NT2/D1 (cell line): Measurements from ENCODE around the gene CEP250.
"Not testable (repeated sequence)": the region's sequence is repeated elsewhere in the genome, so short reads cannot be mapped to it uniquely, and the experiment has no call there.

ENCODE experiments used
- DNase-seq: peaks from one replicate; pipeline ENCODE4 v3.0.0-alpha.2; 2011; ENCODE audit warnings: low read depth, low spot score
- H3K27me3 ChIP-seq: 2 replicates; pipeline ENCODE4 v1.6.0; 2011; ENCODE audit warnings: mild to moderate bottlenecking; ENCODE audit not compliant: insufficient read length, insufficient read depth
- H3K36me3 ChIP-seq: 2 replicates; pipeline ENCODE4 v1.6.1; 2011; ENCODE audit warnings: mild to moderate bottlenecking, low read length, mixed read lengths; ENCODE audit not compliant: insufficient read depth, insufficient read length
- H3K4me1 ChIP-seq: 2 replicates; pipeline ENCODE4 v1.5.1; 2011; ENCODE audit not compliant: insufficient read depth, insufficient read length
- H3K4me3 ChIP-seq: 2 replicates; pipeline ENCODE4 v1.5.1; 2011; ENCODE audit warnings: low read depth; ENCODE audit not compliant: insufficient read length
- H3K9ac ChIP-seq: 2 replicates; pipeline ENCODE4 v1.6.0; 2011; ENCODE audit warnings: low read depth; ENCODE audit not compliant: insufficient read length
- H3K9me3 ChIP-seq: 2 replicates; pipeline ENCODE4 v1.5.1; 2011; ENCODE audit warnings: mild to moderate bottlenecking, low read length; ENCODE audit not compliant: insufficient read depth
- SUZ12 ChIP-seq: IDR thresholded peaks from 2 replicates; pipeline ENCODE4 v1.6.1; 2011; ENCODE audit not compliant: insufficient read length, insufficient read depth; ENCODE audit errors: extremely low read depth
- YY1 ChIP-seq: IDR thresholded peaks from 2 replicates; pipeline ENCODE4 v1.6.1; 2011; ENCODE audit not compliant: insufficient read length, insufficient read depth
- ZNF274 ChIP-seq: IDR thresholded peaks from 2 replicates; pipeline ENCODE4 v1.6.1; 2011; ENCODE audit warnings: mild to moderate bottlenecking, low read depth, low read length

CEP250 gene

DNA sequence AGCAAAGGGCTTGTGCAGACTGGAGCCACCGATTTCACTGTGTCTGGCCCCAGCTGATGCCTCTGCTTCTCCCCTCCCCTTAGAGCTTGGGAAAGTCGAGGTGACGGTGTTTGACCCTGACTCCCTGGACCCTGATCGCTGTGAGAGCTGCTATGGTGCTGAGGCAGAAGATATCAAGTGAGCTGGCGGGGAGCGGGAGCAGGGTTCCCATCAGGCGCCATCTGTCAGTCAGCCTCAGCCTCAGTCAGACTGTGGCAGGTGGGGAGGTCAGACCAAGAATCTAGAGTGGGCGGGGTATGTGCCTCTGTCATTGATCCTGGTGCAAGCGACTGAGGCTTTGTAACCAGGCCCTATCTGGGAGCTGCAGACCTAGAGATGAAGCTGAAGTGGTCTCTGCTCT is 91.9 kb downstream of the CEP250 start:
- peaks cover 88% of the 10 kb centered on the region for H3K36me3 ChIP-seq
- H3K4me1 ChIP-seq, result peaks cover 5% of the 10 kb centered on the region
- H3K4me3 ChIP-seq, result no peak overlapping the region
- H3K9ac ChIP-seq, result no peak overlapping the region
- no peak for DNase-seq
- TF ChIP-seq ZNF274 (no peak), SUZ12 (no peak), YY1 (no peak)
- H3K9me3 ChIP-seq, result no peaks in the 10 kb centered on the region
- H3K27me3 ChIP-seq, result no peaks in the 10 kb centered on the region

DNA sequence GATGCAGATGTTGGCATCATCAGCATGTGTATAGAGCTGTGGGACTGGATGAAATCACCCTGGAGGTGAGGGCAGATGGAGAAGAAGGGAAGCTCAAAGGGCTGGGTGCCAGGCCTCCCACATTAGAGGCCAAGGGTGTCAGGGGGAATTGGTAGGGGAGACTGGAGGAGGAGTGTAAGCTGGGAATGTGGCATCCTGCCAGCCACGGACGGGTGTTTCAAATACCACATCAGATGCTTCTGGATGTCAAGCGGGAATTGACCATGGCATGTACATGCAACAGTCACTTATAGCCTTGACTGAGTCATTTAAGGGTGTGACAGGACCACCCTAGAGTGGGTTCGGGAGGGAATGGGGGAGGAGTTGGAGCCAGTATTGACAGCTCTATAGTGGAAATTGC is 96.1 kb downstream of the CEP250 start:
- no peak overlapping the region for H3K4me3 ChIP-seq
- no peak for TF ChIP-seq ZNF274
- TF ChIP-seq SUZ12, result no peak
- no peak for TF ChIP-seq YY1
- H3K9me3 ChIP-seq, result no peaks in the 10 kb centered on the region
- H3K27me3 ChIP-seq, result no peaks in the 10 kb centered on the region
- DNase-seq, result no peak
- H3K4me1 ChIP-seq, result no peaks in the 10 kb centered on the region
- H3K36me3 ChIP-seq, result peaks cover 92% of the 10 kb centered on the region
- no peak overlapping the region for H3K9ac ChIP-seq

DNA sequence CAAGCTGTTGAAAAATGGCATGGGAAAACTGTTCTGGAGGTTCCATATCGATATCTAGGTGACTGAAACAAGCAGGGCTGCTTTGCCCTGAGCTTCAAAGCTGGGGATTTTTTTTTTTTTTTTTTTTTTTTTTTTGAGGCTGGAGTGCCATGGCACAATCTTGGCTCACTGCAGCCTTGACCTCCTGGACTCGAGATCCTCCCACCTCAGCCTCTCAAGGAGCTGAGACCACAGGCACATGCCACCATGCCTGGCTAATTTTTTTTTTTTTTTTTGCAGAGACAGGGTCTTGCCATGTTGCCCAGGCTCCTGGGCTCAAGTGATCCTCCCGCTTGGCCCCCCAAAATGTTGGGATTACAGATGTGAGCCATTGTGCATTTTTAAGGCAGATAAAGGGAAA is 97.5 kb downstream of the CEP250 start:
- TF ChIP-seq SUZ12 (no peak), YY1 (no peak), ZNF274 (no peak)

DNA sequence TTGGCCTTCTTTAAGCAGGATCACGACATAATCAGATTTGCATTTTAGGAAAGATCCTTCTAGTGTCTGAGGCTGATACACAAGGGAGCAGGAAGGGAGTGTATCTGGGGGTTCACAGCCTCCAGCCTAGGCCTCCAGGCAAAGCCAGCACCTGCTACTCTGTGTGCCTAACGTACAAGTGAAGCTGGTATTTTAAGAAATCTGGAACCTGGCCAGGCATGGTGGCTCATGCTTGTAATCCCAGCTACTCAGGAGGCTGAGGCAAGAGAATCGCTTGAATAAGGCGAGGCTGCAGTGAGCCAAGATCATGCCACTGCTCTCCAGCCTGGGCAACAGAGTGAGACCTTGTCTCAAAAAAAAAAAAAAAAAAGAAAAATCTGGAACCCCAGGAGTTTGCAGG is 100.1 kb downstream of the CEP250 start:
- not testable (repeated sequence) for H3K9ac ChIP-seq, H3K9me3 ChIP-seq, H3K27me3 ChIP-seq, DNase-seq, H3K4me1 ChIP-seq, H3K4me3 ChIP-seq
- peaks cover 96% of the 10 kb centered on the region for H3K36me3 ChIP-seq

More for the DNA sequence above, 97.5 kb downstream of the CEP250 start:
- no peaks in the 10 kb centered on the region for H3K27me3 ChIP-seq
- no peak for DNase-seq
- H3K36me3 ChIP-seq, result peaks cover 93% of the 10 kb centered on the region
- H3K4me1 ChIP-seq, result no peaks in the 10 kb centered on the region
- no peak overlapping the region for H3K9ac ChIP-seq
- no peak overlapping the region for H3K4me3 ChIP-seq
- H3K9me3 ChIP-seq, result no peaks in the 10 kb centered on the region

DNA sequence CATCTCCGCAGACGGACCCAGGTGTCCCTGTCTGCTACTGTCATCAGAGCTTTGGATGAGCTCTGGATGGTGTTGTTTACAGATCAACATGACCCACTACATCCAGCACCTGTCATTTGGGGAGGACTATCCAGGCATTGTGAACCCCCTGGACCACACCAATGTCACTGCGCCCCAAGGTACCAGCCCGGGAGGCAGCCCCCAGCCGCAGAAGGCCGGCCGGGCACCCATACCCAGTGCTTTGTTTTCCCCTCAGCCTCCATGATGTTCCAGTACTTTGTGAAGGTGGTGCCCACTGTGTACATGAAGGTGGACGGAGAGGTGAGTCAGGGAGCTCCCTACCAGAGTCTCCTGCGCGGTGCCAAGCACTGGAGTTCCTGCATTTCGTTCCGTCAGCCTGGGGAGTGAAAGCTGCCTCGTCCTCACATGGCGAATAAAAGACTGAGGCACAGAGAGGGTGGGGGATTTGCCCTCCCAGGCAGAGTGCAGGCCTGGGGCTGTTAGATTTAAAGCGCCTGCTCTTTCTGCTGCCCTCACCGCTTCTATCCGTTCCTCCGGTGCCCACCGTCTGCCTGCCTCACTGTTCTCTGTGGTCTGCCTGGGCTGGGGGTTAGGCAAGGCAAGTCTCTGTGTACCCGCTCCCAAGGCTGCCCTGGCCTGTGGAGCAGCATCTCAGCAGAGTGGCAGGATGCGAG is 100.7 kb downstream of the CEP250 start:
- TF ChIP-seq YY1 (no peak), SUZ12 (no peak), ZNF274 (no peak)
- Histone ChIP-seq H3K9ac (no peak overlapping the region), H3K9me3 (no peaks in the 10 kb centered on the region), H3K36me3 (peaks cover 93% of the 10 kb centered on the region), H3K27me3 (no peaks in the 10 kb centered on the region), H3K4me3 (no peak overlapping the region), H3K4me1 (peaks cover 10% of the 10 kb centered on the region)
- no peak for DNase-seq

DNA sequence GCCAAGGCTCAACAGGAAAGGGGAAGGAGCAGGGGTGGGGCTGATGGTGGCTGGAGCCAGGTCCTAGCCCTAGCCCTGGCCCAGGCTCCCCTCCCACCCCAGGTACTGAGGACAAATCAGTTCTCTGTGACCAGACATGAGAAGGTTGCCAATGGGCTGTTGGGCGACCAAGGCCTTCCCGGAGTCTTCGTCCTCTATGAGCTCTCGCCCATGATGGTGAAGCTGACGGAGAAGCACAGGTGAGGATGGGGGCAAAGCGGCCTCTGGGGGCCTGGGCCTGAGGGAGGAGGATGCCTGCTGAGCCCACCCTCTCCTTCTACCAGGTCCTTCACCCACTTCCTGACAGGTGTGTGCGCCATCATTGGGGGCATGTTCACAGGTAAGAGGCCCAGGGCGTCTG is 101.5 kb downstream of the CEP250 start:
- no peak for DNase-seq
- H3K4me3 ChIP-seq, result no peak overlapping the region
- peaks cover 86% of the 10 kb centered on the region for H3K36me3 ChIP-seq

DNA sequence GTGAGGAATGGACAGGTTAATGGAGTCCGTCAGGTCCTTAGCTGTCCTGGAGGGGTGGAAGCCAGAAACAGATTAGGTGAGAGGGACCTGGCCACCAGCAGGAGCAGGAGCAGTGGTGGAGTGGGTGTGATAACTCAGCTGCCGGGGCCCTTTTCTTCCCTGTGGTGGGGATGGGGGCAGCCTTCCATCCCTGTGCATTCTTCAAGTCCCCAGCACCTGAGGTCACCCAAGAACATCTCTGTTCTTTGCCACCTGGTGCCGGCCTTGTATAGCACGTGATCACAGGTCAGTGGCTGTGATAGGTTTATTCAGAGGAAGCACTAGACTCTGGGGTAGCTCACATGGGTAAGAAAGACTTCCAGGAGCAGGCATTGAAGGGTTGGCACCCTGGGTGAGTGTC is 103.1 kb downstream of the CEP250 start:
- no peak for DNase-seq
- peaks cover 14% of the 10 kb centered on the region for H3K4me1 ChIP-seq
- H3K9ac ChIP-seq, result no peak overlapping the region
- no peak overlapping the region for H3K4me3 ChIP-seq
- peaks cover 71% of the 10 kb centered on the region for H3K36me3 ChIP-seq
- H3K9me3 ChIP-seq, result no peaks in the 10 kb centered on the region
- H3K27me3 ChIP-seq, result no peaks in the 10 kb centered on the region
- no peak for TF ChIP-seq ZNF274
- TF ChIP-seq SUZ12, result no peak
- TF ChIP-seq YY1, result no peak

More for the DNA sequence above, 101.5 kb downstream of the CEP250 start:
- no peak for TF ChIP-seq YY1
- TF ChIP-seq ZNF274, result no peak
- no peak for TF ChIP-seq SUZ12
- no peak overlapping the region for H3K9ac ChIP-seq
- H3K27me3 ChIP-seq, result no peaks in the 10 kb centered on the region
- H3K9me3 ChIP-seq, result no peaks in the 10 kb centered on the region
- H3K4me1 ChIP-seq, result peaks cover 13% of the 10 kb centered on the region
